ENCODE results near the gene HECW1.
"Not testable (repeated sequence)": the region's sequence is repeated elsewhere in the genome, so short reads cannot be mapped to it uniquely, and the experiment has no call there.

Gene HECW1

DNA sequence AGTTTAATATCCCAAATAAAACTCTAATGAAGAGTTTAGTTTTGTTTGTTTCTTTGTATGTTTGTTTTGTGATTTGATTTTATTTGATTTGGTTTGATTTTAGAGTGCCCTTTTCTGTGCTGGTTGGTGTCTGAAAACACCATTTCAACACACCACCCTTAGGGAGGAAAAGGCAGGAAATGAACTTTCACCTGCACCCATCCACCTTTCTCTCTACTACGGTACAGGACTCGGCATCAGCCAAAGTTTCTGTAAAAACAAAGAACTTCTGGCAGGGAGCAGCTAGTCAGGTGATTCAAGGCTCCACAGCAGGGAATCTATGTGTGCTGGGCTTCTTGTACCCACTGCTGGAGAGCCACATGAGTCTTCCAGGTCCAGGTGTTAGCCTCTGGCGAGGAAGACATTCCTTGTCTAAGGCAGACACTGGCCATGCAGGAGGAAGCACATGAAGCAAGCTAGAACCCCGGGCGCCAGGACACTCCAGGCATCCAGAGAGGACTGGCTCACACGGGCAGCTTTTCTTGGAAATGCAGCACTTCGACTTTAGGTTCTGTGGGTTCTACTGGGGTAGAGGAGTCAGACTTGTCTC lies 448.4 kb downstream of the HECW1 start:
- no peak overlapping the region for H3K27ac ChIP-seq
- TF ChIP-seq CTCF (conservative IDR thresholded peaks at IDR 0.05) = no peak

DNA sequence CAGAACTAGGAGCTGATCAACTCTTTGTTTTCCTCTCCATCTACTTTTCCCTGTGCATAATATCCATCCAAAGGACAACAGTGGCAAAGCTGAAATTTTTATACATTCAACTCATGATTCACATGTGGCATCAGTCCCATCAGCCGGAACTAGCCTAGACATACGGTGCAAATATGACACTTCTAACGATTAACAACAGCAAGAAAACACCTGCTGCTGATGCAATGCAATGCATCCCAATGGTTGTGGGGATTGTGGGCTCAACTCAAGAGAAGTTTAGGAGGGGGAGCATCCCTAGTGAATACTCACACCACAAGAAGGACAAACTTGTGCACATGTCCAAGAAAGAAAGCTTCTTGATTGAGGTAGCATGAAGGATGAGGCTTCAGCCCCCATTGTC lies 449.9 kb downstream of the HECW1 start:
- TF ChIP-seq CTCF (conservative IDR thresholded peaks at IDR 0.05) = no peak

GRCh38 chr7:43565786-43566185 lies 453.3 kb downstream of the HECW1 start:
- TF ChIP-seq CTCF (conservative IDR thresholded peaks at IDR 0.05) = no peak
- no peak overlapping the region for H3K27ac ChIP-seq

More for the DNA sequence above, 449.9 kb downstream of the HECW1 start:
- no peak overlapping the region for H3K27ac ChIP-seq

DNA sequence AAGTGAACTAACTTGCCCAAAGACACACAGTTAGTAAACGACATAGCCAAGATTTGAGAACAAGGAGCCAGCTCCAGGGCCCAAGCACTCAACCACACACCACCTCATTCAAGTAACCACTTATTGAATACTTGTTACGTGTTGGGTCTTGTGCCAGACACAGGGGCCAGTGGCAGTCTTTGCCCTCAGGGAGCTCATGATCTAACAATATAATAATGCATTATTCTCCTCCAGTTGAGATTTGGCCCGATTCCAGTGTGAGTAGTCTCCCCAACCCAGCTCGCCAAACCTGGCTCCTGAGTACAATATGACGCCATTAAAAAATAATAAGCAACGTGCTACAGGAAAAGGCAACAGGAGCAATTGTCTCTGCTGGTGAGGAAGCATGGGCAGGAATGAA lies 456.1 kb downstream of the HECW1 start:
- H3K27ac ChIP-seq = no peak overlapping the region
- no peak for TF ChIP-seq CTCF (conservative IDR thresholded peaks at IDR 0.05)

DNA sequence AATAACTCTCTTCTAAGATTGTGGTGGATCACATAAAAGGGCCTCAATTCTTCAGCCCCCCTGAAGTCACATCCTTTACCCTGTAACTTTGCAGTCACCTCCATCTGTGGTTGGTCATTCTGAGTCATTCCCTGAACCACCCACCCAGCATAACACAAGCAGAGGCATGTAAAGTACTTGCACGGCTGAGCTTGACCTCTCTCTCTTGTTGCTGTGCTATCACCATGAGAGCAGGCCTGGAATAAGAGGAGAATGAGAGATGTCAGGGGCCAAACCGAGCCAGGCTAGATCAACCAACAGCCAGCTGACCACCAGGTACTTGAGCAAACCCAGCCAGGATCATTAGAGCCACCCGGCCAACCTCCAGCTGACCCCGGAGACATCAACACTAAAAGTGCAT lies 457.0 kb downstream of the HECW1 start:
- H3K27ac ChIP-seq = no peak overlapping the region
- TF ChIP-seq CTCF (conservative IDR thresholded peaks at IDR 0.05) = no peak

DNA sequence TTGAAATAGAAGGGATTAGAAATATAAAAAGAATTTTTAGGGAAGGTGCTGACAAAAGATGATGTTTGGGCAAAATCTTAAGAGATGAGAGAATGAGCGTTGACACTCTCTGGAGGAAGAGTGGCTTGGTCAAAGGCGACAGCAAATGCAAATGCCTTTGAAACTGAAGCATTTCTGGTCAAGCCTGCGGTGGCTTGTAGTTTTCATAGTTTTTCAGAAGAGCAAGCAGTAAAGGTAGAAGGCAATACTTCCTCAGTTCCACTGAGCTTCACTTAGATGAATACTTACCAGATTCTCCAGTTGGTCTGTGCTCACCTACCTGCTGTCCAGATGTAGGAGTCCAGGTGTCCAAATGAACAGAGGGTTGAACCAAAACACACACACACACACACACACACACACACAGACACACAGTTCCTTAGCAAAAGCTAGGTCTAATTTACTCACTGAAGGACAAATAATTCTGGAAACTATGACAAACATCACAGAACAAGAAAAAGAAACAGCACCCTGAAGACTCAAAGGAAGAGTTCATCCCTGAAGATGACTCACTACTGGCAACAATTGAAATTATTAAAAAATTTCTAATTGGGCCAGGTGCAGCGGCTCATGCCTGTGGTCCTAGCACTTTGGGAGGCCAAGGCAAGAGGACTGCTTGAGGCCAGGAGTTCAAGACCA lies 458.4 kb downstream of the HECW1 start:
- no peak overlapping the region for H3K27ac ChIP-seq
- no peak for TF ChIP-seq CTCF (conservative IDR thresholded peaks at IDR 0.05)

DNA sequence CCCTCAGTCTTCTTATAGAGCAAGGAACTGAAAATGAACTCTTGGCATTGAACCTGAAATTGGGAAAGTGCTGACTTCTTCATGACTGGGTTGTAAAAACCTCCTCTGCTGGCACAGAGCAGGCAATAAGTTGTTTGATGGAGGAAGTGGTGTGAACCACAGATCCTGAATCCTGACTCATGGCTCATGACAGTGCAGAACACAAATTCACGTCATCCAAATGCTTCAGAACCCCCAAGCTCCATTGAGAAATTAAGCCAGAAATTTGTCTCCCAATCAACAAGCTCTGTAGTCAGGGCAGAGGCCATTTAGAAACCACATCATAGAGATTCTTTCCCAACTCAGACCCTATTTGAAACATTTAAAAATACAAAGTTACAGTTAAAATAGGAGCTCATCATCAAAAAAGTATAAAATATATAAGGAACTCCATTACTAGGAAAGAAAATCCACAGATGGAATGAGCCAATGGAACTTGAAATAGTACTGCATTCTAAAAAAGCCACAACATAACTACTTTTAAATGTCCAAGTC lies 460.1 kb downstream of the HECW1 start:
- TF ChIP-seq CTCF (conservative IDR thresholded peaks at IDR 0.05) = no peak
- H3K27ac ChIP-seq = no peak overlapping the region

DNA sequence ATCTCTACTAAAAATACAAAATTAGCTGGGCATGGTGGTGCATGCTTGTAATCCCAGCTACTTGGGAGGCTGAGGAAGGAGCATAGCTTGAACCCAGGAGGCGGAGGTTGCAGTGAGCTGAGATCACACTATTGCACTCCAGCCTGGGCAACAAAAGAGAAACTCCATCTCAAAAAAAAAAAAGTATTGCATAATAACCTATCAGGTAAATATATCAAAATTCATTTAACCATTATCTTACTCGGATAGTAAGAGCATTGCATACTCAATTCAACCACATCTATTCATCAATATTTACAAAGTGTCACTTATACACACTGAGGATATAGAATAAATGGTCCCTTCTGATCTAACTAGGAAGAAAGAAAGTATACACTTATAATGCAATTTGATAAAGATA lies 461.4 kb downstream of the HECW1 start:
- not testable (repeated sequence) for H3K27ac ChIP-seq

Data from VCaP (cell line).